HepG2 (cell line): ENCODE data around the gene ARL6IP4. TPM values are rescaled to one million over a fixed set of nuclear protein-coding genes. Genes with fewer than 3 reads are reported as not detected.

Source experiments
- ATAC-seq: fragments of 200-7000 bp; cut with Tn5 transposase; 3 replicates; pipeline ENCODE4 v1.9.1; 2020; ENCODE audit warnings: mild to moderate bottlenecking, moderate library complexity
- BruUV-seq: library from RNA; stranded (reverse); fragments of 400-500 nt; replicated peaks from 2 replicates; lab custom pipeline; 2021; lab: Mats Ljungman, UMichigan
- CTCF ChIA-PET: fragments of 300-600 bp; formaldehyde crosslinking; extraction: SDS; loops from one replicate; lab custom pipeline; 2021; ENCODE audit warnings: low total read pairs, inconsistent platforms, low intra/inter-chr PET ratio; lab: Yijun Ruan, JAX
- POLR2A ChIA-PET: fragments of 350-600 bp; sonication (Branson Sonifier 250); formaldehyde crosslinking; loops from one replicate; lab custom pipeline; 2020; ENCODE audit warnings: antibody characterized with exemption, inconsistent platforms; lab: Yijun Ruan, JAX
- DNase-seq: peaks from one replicate; pipeline ENCODE4 v3.0.0-alpha.2; 2015; ENCODE audit warnings: low spot score
- FAIRE-seq: peaks from 3 replicates; lab custom pipeline; 2011; peaks lifted over from hg19 to GRCh38; lab: Jason Lieb, UNC
- H2AFZ ChIP-seq: one replicate; pipeline ENCODE4 v1.6.1; 2011; ENCODE audit warnings: low read length, inconsistent platforms
- H3K27ac ChIP-seq: fragments of 300-600 bp; 3 replicates; pipeline ENCODE4 v1.8.0; 2011; ENCODE audit warnings: mixed run types, mild to moderate bottlenecking, mixed read lengths, low read length, inconsistent platforms; ENCODE audit not compliant: insufficient read depth; ENCODE audit errors: extremely low read length
- H3K27me3 ChIP-seq, 2 experiments: fragments of 200-600 bp in 1 of 2; 2 replicates in 1 of 2; 3 replicates in 1 of 2; pipeline versions ENCODE4 v1.6.0 to v1.8.0; 2011; ENCODE audit warnings: low read length in 2 of 2, mild to moderate bottlenecking in 2 of 2, moderate library complexity in 2 of 2, inconsistent platforms in 1 of 2; ENCODE audit not compliant: insufficient read depth in 2 of 2, control insufficient read depth in 1 of 2
- H3K36me3 ChIP-seq, 2 experiments: fragments of 200-600 bp in 1 of 2; replicated peaks in 1 of 2; 2 replicates in 1 of 2; 3 replicates in 1 of 2; pipeline versions ENCODE4 v1.5.1 to v1.8.0; 2011; ENCODE audit warnings: low read length in 2 of 2, inconsistent platforms in 1 of 2; ENCODE audit not compliant: insufficient read depth in 2 of 2, control insufficient read depth in 1 of 2
- H3K4me1 ChIP-seq: 2 replicates; pipeline ENCODE4 v1.5.1; 2012; ENCODE audit warnings: low read length, inconsistent platforms; ENCODE audit not compliant: insufficient read depth
- H3K4me2 ChIP-seq: 2 replicates; pipeline ENCODE4 v1.6.0; 2011; ENCODE audit warnings: low read depth, low read length, inconsistent platforms
- H3K4me3 ChIP-seq, 3 experiments: fragments of 200-600 bp in 1 of 3; sonication (generic), shearing (Covaris generic) in 1 of 3; replicated peaks in 1 of 3; 2 replicates each; pipeline ENCODE4 v1.5.1; 2011 to 2016; ENCODE audit warnings: low read length in 3 of 3, inconsistent platforms in 2 of 3, low read depth in 2 of 3, mild to moderate bottlenecking in 2 of 3, control low read depth in 1 of 3, mixed read lengths in 1 of 3; ENCODE audit not compliant: insufficient read depth in 1 of 3
- H3K79me2 ChIP-seq: one replicate; pipeline ENCODE4 v1.6.1; 2011; ENCODE audit warnings: low read length, inconsistent platforms; ENCODE audit not compliant: insufficient read depth
- H3K9ac ChIP-seq: 2 replicates; pipeline ENCODE4 v1.6.0; 2011; ENCODE audit warnings: mild to moderate bottlenecking, low read depth, low read length, inconsistent platforms; ENCODE audit not compliant: insufficient read depth
- H3K9me3 ChIP-seq: 2 replicates; pipeline ENCODE4 v1.5.1; 2012; ENCODE audit warnings: mild to moderate bottlenecking, low read length
- H4K20me1 ChIP-seq: 2 replicates; pipeline ENCODE4 v1.6.0; 2011; ENCODE audit warnings: inconsistent platforms, mild to moderate bottlenecking, low read length, moderate library complexity; ENCODE audit not compliant: insufficient read depth
- CCAR2 ChIP-seq: fragments of 200-400 bp; formaldehyde crosslinking; optimal IDR thresholded peaks from 2 replicates; pipeline ENCODE3; 2018; ENCODE audit warnings: low read depth, mild to moderate bottlenecking, low read length, moderate library complexity
- EEA1 ChIP-seq: sonication (generic); formaldehyde crosslinking; IDR thresholded peaks from 2 replicates; pipeline ENCODE4 v1.5.1; 2020; ENCODE audit warnings: mild to moderate bottlenecking, missing genetic modification reagents, borderline replicate concordance
- EHMT2 ChIP-seq: fragments of 200-600 bp; sonication (generic); IDR thresholded peaks from 2 replicates; pipeline ENCODE4 v1.7.0; 2017; ENCODE audit warnings: antibody characterized with exemption, low read depth, low read length, borderline replicate concordance
- HDAC1 ChIP-seq: sonication (generic); formaldehyde crosslinking; IDR thresholded peaks from 2 replicates; pipeline ENCODE4 v1.5.1; 2020; ENCODE audit warnings: mild to moderate bottlenecking, missing genetic modification reagents
- HOXA9 ChIP-seq: sonication (generic); formaldehyde crosslinking; IDR thresholded peaks from 2 replicates; pipeline ENCODE4 v1.8.1; 2022; ENCODE audit warnings: missing genetic modification reagents, mild to moderate bottlenecking, moderate library complexity, borderline replicate concordance
- IKZF4 ChIP-seq: sonication (generic); formaldehyde crosslinking; IDR thresholded peaks from 2 replicates; pipeline ENCODE4 v1.5.1; 2020; ENCODE audit warnings: borderline replicate concordance, mild to moderate bottlenecking, low read depth, missing genetic modification reagents; ENCODE audit errors: not compliant biosample characterization
- NR2F1 ChIP-seq, 2 experiments: fragments of 450-650 bp in 1 of 2; formaldehyde crosslinking in 1 of 2; IDR thresholded peaks; 2 replicates each; pipeline versions ENCODE4 v1.5.0 to v1.6.1; 2016 to 2020; ENCODE audit warnings: mild to moderate bottlenecking in 1 of 2, missing compliant biosample characterization in 1 of 2, missing genetic modification reagents in 1 of 2, moderate library complexity in 1 of 2
- PHF5A ChIP-seq: IDR thresholded peaks from one replicate; pipeline ENCODE4 v1.6.1; 2018; ENCODE audit warnings: low read depth, missing genetic modification reagents; ENCODE audit not compliant: unreplicated experiment
- SIN3B ChIP-seq: fragments of 150-350 bp; IDR thresholded peaks from 2 replicates; pipeline ENCODE4 v1.6.1; 2014; ENCODE audit warnings: low read length
- TCF7 ChIP-seq: sonication (generic); IDR thresholded peaks from 2 replicates; pipeline ENCODE4 v1.6.1; 2016; ENCODE audit warnings: antibody characterized with exemption, low read depth
- ZNF17 ChIP-seq: sonication (generic); formaldehyde crosslinking; IDR thresholded peaks from 2 replicates; pipeline ENCODE4 v1.5.0; 2020; ENCODE audit warnings: mild to moderate bottlenecking, missing genetic modification reagents
- ZNF256 ChIP-seq: sonication (generic); formaldehyde crosslinking; conservative IDR thresholded peaks from 2 replicates; pipeline ENCODE4 v1.4.0; 2020; ENCODE audit warnings: missing genetic modification reagents
- ZNF432 ChIP-seq: sonication (generic); formaldehyde crosslinking; IDR thresholded peaks from 2 replicates; pipeline ENCODE4 v1.5.0; 2020; ENCODE audit warnings: missing genetic modification reagents, mild to moderate bottlenecking, borderline replicate concordance
- ZNF746 ChIP-seq: sonication (generic); formaldehyde crosslinking; IDR thresholded peaks from 2 replicates; pipeline ENCODE4 v1.8.0; 2022; ENCODE audit warnings: mild to moderate bottlenecking, missing genetic modification reagents
- ZNF776 ChIP-seq: sonication (generic); formaldehyde crosslinking; IDR thresholded peaks from 2 replicates; pipeline ENCODE4 v1.4.0; 2020; ENCODE audit warnings: mild to moderate bottlenecking, missing genetic modification reagents
- WGBS: methylation state at CpG from one replicate; pipeline ENCODE4 v1.1.6; 2017; ENCODE audit warnings: low lambda C conversion rate; 5-methylcytosine and 5-hydroxymethylcytosine counted together
- in situ Hi-C: cut with HindIII; loops from 2 replicates; pipeline ENCODE4 v1.10.0; 2017; ENCODE audit warnings: low pct_unique_long_range_greater_than_20kb; ENCODE audit not compliant: extremely low pct_ligation_motif_present
- intact Hi-C: fragments of 100-400 bp; cut with micrococcal nuclease; formaldehyde crosslinking; loops from one replicate; pipeline ENCODE4 v1.10.0; 2022; ENCODE audit not compliant: unreplicated experiment
- polyA plus RNA-seq, 8 experiments: library from polyadenylated mRNA; depleted of rRNA in 3 of 8; stranded (reverse) in 7 of 8; unstranded in 1 of 8; fragments of >200 nt; fragmentation: Illumina TruSeq in 4 of 8; extraction: Trizol in 4 of 8; gene quantifications; 2 replicates each; pipeline versions ENCODE4 v1.2.1 to v1.2.3, GENCODE V29; 2011 to 2016; ENCODE audit warnings: low read depth in 4 of 8, missing spikeins in 1 of 8, mixed read lengths in 1 of 8; ENCODE audit not compliant: insufficient read depth in 1 of 8
- total RNA-seq, 5 experiments: library from RNA; depleted of rRNA; stranded (reverse); fragments of >200 nt; fragmentation: Illumina TruSeq; extraction: Trizol; gene quantifications; 2 replicates each; pipeline ENCODE4 v1.2.3, GENCODE V29; 2016; ENCODE audit warnings: low read depth in 1 of 5
- TF ChIP-seq, protein P1 (sequence below): sonication (generic); formaldehyde crosslinking; IDR thresholded peaks from 2 replicates; pipeline ENCODE4 v1.9.0; 2022; ENCODE audit warnings: missing genetic modification reagents, mild to moderate bottlenecking, borderline replicate concordance
- TF ChIP-seq, protein P2 (sequence below): sonication (generic); formaldehyde crosslinking; IDR thresholded peaks from 2 replicates; pipeline ENCODE4 v1.4.0; 2020; ENCODE audit warnings: mild to moderate bottlenecking, missing genetic modification reagents
- TF ChIP-seq, protein P3 (sequence below): conservative IDR thresholded peaks from 2 replicates; pipeline ENCODE4 v1.6.1; 2018; ENCODE audit warnings: missing genetic modification reagents

ARL6IP4 gene
- total and polyA plus RNA-seq, 2 of the 13 experiments (the other 11 are each of a cell fraction or from before 2014, with no cell fraction given) = 155 to 220 TPM

DNA sequence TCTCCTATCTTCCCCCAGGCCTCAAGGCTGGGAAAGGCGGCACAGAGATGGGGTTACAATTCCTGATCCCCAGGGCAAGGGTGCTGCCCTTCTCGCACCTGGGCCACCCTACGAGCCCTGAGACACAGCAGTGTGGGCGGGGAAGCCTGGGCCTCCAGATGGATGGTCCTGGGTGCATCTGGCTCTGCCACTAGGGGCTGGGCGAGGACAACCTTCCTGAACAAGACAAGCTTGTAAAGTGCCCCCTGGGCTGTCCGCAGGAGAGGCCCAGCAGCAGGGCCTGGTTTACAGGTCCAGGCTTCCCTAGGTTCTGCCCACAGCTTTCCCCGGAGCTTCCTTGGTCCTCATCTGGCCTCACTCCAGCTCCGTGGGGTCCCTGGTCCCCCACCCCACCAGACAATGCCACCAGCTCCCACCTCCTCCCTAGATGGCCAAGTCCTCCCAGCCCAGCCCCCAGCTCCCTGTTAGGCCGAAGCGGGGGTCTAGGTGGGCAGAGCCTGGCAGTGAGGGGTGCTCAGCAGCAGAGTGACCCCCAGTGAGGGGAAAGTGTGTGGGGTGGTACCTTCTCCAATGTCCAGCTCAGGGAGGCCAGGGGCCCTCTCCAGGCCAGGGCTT is 8.9 kb downstream of the ARL6IP4 start:
- CTCF ChIA-PET = no interaction called here
- Histone ChIP-seq H3K36me3 (peaks cover 4 to 6% of the 10 kb centered on the region in 2 experiments; a peak in 3 of 5 replicates), H3K9ac (no peak overlapping the region)
- TF ChIP-seq EHMT2 (no peak), CCAR2 (no peak), ZNF256 (CRISPR knock-in tag) (no peak), EEA1 (CRISPR knock-in tag) (no peak), IKZF4 (CRISPR knock-in tag) (no peak), NR2F1 (CRISPR knock-in tag; IDR thresholded peaks at IDR 0.05) (no peak), TCF7 (no peak), ZNF432 (no peak), PHF5A (CRISPR knock-in tag) (no peak), HDAC1 (no peak), ZNF776 (no peak), ZNF746 (CRISPR knock-in tag) (no peak), SIN3B (no peak), HOXA9 (CRISPR knock-in tag) (no peak), ZNF17 (CRISPR knock-in tag) (no peak)
- TF ChIP-seq, protein P1, sequence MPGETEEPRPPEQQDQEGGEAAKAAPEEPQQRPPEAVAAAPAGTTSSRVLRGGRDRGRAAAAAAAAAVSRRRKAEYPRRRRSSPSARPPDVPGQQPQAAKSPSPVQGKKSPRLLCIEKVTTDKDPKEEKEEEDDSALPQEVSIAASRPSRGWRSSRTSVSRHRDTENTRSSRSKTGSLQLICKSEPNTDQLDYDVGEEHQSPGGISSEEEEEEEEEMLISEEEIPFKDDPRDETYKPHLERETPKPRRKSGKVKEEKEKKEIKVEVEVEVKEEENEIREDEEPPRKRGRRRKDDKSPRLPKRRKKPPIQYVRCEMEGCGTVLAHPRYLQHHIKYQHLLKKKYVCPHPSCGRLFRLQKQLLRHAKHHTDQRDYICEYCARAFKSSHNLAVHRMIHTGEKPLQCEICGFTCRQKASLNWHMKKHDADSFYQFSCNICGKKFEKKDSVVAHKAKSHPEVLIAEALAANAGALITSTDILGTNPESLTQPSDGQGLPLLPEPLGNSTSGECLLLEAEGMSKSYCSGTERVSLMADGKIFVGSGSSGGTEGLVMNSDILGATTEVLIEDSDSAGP (CRISPR knock-in tag) = no peak
- TF ChIP-seq, protein P2, sequence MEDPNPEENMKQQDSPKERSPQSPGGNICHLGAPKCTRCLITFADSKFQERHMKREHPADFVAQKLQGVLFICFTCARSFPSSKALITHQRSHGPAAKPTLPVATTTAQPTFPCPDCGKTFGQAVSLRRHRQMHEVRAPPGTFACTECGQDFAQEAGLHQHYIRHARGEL = no peak
- TF ChIP-seq, protein P3, sequence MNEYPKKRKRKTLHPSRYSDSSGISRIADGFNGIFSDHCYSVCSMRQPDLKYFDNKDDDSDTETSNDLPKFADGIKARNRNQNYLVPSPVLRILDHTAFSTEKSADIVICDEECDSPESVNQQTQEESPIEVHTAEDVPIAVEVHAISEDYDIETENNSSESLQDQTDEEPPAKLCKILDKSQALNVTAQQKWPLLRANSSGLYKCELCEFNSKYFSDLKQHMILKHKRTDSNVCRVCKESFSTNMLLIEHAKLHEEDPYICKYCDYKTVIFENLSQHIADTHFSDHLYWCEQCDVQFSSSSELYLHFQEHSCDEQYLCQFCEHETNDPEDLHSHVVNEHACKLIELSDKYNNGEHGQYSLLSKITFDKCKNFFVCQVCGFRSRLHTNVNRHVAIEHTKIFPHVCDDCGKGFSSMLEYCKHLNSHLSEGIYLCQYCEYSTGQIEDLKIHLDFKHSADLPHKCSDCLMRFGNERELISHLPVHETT = no peak

More for the DNA sequence above, 8.9 kb downstream of the ARL6IP4 start:
- FAIRE-seq (no peak), DNase-seq (no peak), ATAC-seq (no peak; the same call in 2 of the 3 replicates)
- intact Hi-C loops (no loop called here), in situ Hi-C loops (no loop called here)
- Histone ChIP-seq H4K20me1 (no peaks in the 10 kb centered on the region), H3K4me2 (no peak overlapping the region), H3K79me2 (no peaks in the 10 kb centered on the region), H3K4me1 (peaks cover 12% of the 10 kb centered on the region), H3K4me3 (no peak overlapping the region), H3K27ac (no peak overlapping the region), H3K9me3 (no peaks in the 10 kb centered on the region), H2AFZ (no peak overlapping the region), H3K27me3 (no peaks in the 10 kb centered on the region)
- POLR2A ChIA-PET = interaction anchor here (1.5 kb wide), 1 partner anchor 244 kb away, joined by 4 read pairs; the partner anchor contains the start of genes MPHOSPH9 and MTRFR
- no TSS peak for BruUV-seq
- 100% methylated on average over 6 of the region's 10 CpGs for WGBS
